Sigmoid colon (tissue), 7 donors: ENCODE results near the gene FGF9. TPM values are rescaled to one million over a fixed set of nuclear protein-coding genes. Genes with fewer than 3 reads are reported as not detected.

ENCODE experiments used
- DNase-seq: peaks from one replicate; pipeline ENCODE4 v3.0.0-alpha.2; 2019
- H3K27ac ChIP-seq, 4 donors: fragments of 200-600 bp; sonication (generic); one replicate each; pipeline ENCODE4 v1.5.1; 2016 to 2019; ENCODE audit warnings: mild to moderate bottlenecking in 1 of 4
- H3K27me3 ChIP-seq, 3 donors: fragments of 200-600 bp; sonication (generic); one replicate each; pipeline ENCODE4 v1.5.1; 2019; ENCODE audit warnings: mild to moderate bottlenecking in 1 of 3
- H3K36me3 ChIP-seq, 4 donors: fragments of 200-600 bp; sonication (generic); one replicate each; pipeline ENCODE4 v1.5.1; 2016 to 2019
- H3K4me1 ChIP-seq, 4 donors: fragments of 200-600 bp; sonication (generic); one replicate each; pipeline ENCODE4 v1.5.1; 2017 to 2019
- H3K4me3 ChIP-seq, 4 donors: fragments of 200-600 bp; sonication (generic); one replicate each; pipeline ENCODE4 v1.5.1; 2017 to 2019; ENCODE audit warnings: mild to moderate bottlenecking in 2 of 4, moderate library complexity in 1 of 4
- H3K9me3 ChIP-seq, 4 donors: fragments of 200-600 bp in 3 of 4; sonication (generic) in 3 of 4; one replicate each; pipeline versions ENCODE4 v1.5.1 to v1.6.1; 2013 to 2019
- CTCF ChIP-seq, 4 experiments: fragments of 450-650 bp in 3 of 4; fragments of 200-600 bp in 1 of 4; IDR thresholded peaks; one replicate each; pipeline ENCODE4 v1.5.1; 2016 to 2019; ENCODE audit warnings: antibody characterized with exemption in 4 of 4, mild to moderate bottlenecking in 3 of 4, moderate library complexity in 2 of 4
- EP300 ChIP-seq, 4 donors: sonication (generic); formaldehyde crosslinking; IDR thresholded peaks; one replicate each; pipeline ENCODE4 v1.6.1; 2017; ENCODE audit warnings: antibody characterized with exemption in 4 of 4
- POLR2A ChIP-seq, 2 donors: fragments of 450-650 bp; IDR thresholded peaks; one replicate each; pipeline ENCODE4 v1.6.1; 2016; ENCODE audit warnings: antibody characterized with exemption in 2 of 2, mild to moderate bottlenecking in 2 of 2, moderate library complexity in 2 of 2
- POLR2AphosphoS5 ChIP-seq, 4 donors: sonication (generic); formaldehyde crosslinking; IDR thresholded peaks; one replicate each; pipeline ENCODE4 v1.6.1; 2017; ENCODE audit warnings: antibody characterized with exemption in 4 of 4
- WGBS, 2 donors: extraction: QIAGEN DNeasy Blood & Tissue Kit; methylation state at CpG; one replicate each; pipeline ENCODE4 v1.1.7; 2013; 5-methylcytosine and 5-hydroxymethylcytosine counted together
- intact Hi-C: fragments of 100-400 bp; cut with DNase I; formaldehyde crosslinking; loops from one replicate; pipeline ENCODE4 v1.15.1; 2023
- polyA plus RNA-seq, 3 donors: library from polyadenylated mRNA; stranded (reverse); fragments of 200-250 nt; gene quantifications; one replicate each; pipeline ENCODE4 v1.2.3, GENCODE V29; 2013
- total RNA-seq, 4 donors: library from RNA; depleted of rRNA; stranded (reverse); fragments of >200 nt; gene quantifications; one replicate each; pipeline ENCODE4 v1.1.0, GENCODE V29; 2016
- donor health status: healthy with polysubstance abuse.
- donor health status: Bipolar disorder and iron deficiency.
- donor health status: healthy.

The FGF9 gene
- total and polyA plus RNA-seq, 7 donors = 0.36 to 1.4 (median 0.60) TPM

- no peak overlapping the region for H3K4me3 ChIP-seq
- no peak for TF ChIP-seq EP300 (IDR thresholded peaks at IDR 0.05)
- TF ChIP-seq CTCF (IDR thresholded peaks at IDR 0.05) = no peak
- TF ChIP-seq POLR2A (IDR thresholded peaks at IDR 0.05) = no peak
- no peak for TF ChIP-seq POLR2AphosphoS5 (IDR thresholded peaks at IDR 0.05)
- H3K4me1 ChIP-seq = peaks cover 0 to 6% (median 0%) of the 10 kb centered on the region in 4 donors
- 86% methylated on average over 7 of the region's 7 CpGs for WGBS, 2 donors
- H3K9me3 ChIP-seq = no peaks in the 10 kb centered on the region
- DNase-seq = no peak
- H3K27me3 ChIP-seq = no peaks in the 10 kb centered on the region
- H3K27ac ChIP-seq = no peak overlapping the region
- intact Hi-C loops = no loop called here
- no peaks in the 10 kb centered on the region for H3K36me3 ChIP-seq
Observed at GRCh38 chr13:21685485-21686064, 14.7 kb downstream of the FGF9 start.

GRCh38 chr13:21686751-21687391 is 16.0 kb downstream of the FGF9 start:
- no peaks in the 10 kb centered on the region for H3K9me3 ChIP-seq
- intact Hi-C loops = no loop called here
- DNase-seq = no peak
- no peaks in the 10 kb centered on the region for H3K27me3 ChIP-seq
- 20 to 69% methylated on average over 5 of the region's 5 CpGs for WGBS, 2 donors
- no peak overlapping the region for H3K4me3 ChIP-seq
- H3K27ac ChIP-seq = no peak overlapping the region
- no peaks in the 10 kb centered on the region for H3K36me3 ChIP-seq
- peaks cover 0 to 6% (median 0%) of the 10 kb centered on the region in 4 donors for H3K4me1 ChIP-seq
- TF ChIP-seq CTCF (IDR thresholded peaks at IDR 0.05) (no peak), EP300 (IDR thresholded peaks at IDR 0.05) (no peak), POLR2AphosphoS5 (IDR thresholded peaks at IDR 0.05) (no peak), POLR2A (IDR thresholded peaks at IDR 0.05) (no peak)

GRCh38 chr13:21688056-21688455 is 17.2 kb downstream of the FGF9 start:
- H3K36me3 ChIP-seq = no peaks in the 10 kb centered on the region
- no peak for DNase-seq
- intact Hi-C loops = no loop called here
- TF ChIP-seq CTCF (IDR thresholded peaks at IDR 0.05) (no peak), EP300 (IDR thresholded peaks at IDR 0.05) (no peak)
- no peaks in the 10 kb centered on the region for H3K9me3 ChIP-seq
- WGBS, 2 donors = 87 to 91% methylated on average over 8 of the region's 8 CpGs
- H3K27ac ChIP-seq = no peak overlapping the region
- no peaks in the 10 kb centered on the region for H3K27me3 ChIP-seq
- H3K4me1 ChIP-seq = peaks cover 0 to 6% (median 0%) of the 10 kb centered on the region in 4 donors
- H3K4me3 ChIP-seq = no peak overlapping the region

GRCh38 chr13:21689097-21689496 is 18.2 kb downstream of the FGF9 start:
- no peak for DNase-seq
- no peaks in the 10 kb centered on the region for H3K27me3 ChIP-seq
- WGBS, 2 donors = 91% methylated on average over 6 of the region's 6 CpGs
- no peak overlapping the region for H3K27ac ChIP-seq
- intact Hi-C loops = no loop called here
- no peaks in the 10 kb centered on the region for H3K9me3 ChIP-seq
- TF ChIP-seq POLR2A (IDR thresholded peaks at IDR 0.05) (no peak), POLR2AphosphoS5 (IDR thresholded peaks at IDR 0.05) (no peak), EP300 (IDR thresholded peaks at IDR 0.05) (no peak), CTCF (IDR thresholded peaks at IDR 0.05) (no peak)
- H3K4me3 ChIP-seq = no peak overlapping the region
- peaks cover 0 to 6% (median 0%) of the 10 kb centered on the region in 4 donors for H3K4me1 ChIP-seq
- H3K36me3 ChIP-seq = no peaks in the 10 kb centered on the region
